ENCODE measurements around the gene ARMH3.
A peak's percentile ranks its signal among the peaks of the same experiment; 100 is the strongest.
"Not testable (repeated sequence)": the region's sequence is repeated elsewhere in the genome, so short reads cannot be mapped to it uniquely, and the experiment has no call there.

Gene ARMH3

DNA sequence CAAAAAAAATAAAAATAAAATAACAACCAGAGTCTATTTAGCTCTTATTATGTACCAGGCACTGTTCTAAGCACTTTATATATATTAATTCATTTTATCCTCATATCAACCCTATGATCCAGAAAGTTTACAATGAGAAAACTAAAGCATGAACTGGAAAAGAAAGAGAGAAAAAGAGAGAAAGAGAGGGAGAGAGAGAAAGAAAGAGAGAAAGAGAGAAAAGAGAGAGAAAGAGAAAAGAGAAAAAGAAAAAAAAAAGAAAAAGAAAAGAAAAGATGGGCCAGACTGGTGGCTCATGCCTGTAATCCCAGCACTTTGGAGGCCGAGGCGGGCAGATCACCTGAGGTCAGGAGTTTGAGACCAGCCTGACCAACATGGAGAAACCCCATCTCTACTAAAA is 9.9 kb downstream of the ARMH3 start:
- DNase-seq (ENCODE audit: low spot score) = no peak

DNA sequence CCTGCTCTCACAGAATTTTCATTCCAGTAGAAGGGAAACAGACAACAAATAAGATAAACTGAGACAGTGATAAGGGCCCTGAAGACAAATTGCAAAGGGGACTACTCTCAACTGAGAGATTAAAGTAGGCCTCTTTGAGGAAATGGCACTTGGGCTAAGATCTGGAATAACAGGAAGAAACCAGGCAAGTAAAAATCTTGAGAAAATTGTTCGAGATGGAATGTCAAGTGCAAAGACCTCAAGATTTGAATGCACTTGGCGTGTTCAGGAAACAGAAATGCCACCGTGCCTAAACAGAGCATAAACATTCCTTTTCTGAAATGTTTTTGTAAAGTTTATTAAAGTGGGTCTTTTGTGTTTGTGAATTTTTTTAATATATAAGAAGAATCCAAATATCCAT is 10.7 kb downstream of the ARMH3 start:
- no peak for DNase-seq (ENCODE audit: low spot score)

DNA sequence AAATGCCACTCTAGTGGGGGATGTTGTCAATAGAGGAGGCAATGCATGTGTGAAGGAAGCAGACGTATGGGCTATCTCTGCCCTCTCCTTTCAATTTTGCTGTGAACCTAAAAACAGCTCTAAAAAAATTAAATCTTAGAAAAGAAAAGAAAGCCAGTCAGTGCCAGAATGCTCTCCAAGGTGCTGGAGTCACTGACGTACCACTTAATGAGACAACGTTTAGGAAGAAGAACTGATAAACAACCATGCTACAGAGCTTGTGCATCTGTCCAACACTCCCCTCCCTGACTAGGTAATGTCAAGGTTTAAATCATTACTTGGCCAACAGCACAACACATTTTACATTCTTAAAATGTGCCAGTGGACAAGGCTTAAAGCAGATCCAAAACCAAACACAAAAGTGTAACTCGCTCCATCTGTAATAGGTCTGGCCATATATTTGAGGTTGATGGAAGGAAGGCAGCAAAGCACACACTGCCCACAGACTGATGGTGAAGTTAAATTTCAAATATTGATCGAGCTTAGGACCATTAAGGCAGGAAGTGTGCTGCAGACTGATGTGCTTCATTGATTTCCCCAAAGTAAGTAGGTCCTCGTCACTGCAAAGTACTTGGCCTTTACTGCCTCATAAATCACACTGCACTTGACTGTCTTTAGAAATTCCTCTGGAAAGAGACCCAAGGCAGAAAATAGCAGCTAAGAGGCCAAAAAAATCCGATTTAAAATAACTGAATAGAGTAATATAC is 15.5 kb downstream of the ARMH3 start:
- no peak for DNase-seq (ENCODE audit: low spot score)

DNA sequence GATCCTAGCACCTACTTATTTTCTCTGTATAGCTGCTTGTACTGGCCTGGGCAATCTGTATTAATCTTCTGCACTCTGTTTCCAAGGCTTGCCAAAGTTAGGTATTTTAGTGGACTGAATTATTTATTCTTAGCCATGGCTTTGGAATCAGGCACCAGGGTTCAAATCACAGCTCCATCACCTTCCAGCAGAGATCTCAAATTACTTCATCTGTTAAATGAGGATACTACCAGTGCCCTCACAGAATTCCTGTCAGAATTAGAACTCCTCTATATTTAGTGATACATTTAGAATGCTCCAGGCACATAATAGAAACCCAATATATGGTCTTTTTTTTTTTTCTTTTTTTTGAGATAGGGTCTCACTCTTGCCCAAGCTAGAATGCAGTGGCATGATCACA is 17.6 kb downstream of the ARMH3 start:
- no peak for DNase-seq (ENCODE audit: low spot score)

DNA sequence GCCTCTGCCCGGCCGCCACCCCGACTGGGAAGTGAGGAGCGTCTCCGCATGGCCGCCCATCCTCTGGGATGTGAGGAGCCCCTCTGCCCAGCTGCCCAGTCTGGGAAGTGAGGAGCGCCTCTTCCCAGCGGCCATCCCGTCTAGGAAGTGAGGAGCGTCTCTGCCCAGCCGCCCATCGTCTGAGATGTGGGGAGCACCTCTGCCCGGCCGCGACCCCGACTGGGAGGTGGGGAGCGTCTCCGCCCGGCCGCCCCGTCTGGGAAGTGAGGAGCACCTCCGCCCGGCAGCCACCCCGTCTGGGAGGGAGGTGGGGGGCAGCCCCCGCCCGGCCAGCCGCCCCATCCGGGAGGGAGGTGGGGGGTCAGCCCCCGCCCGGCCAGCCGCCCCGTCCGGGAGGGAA is 20.2 kb downstream of the ARMH3 start:
- not testable (repeated sequence) for DNase-seq (ENCODE audit: low spot score)

DNA sequence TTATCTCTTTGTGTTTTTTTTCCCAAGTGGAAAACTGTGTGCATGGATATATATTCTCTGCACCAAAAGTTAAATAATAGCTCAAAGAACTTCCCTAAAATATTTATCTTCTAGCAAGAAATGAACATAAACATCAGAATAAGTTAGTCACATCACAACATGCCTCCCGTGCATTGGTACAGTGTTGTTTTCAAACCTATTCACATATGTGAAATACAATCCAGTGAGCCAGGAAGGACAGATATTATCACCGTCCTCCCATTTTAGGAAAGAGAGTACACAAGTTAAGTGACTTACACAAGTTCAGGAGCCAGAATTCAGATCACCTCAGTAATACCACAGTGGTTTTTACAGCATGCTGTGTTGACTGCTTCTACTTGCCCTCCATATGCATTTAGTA is 22.2 kb downstream of the ARMH3 start:
- no peak for DNase-seq (ENCODE audit: low spot score)

DNA sequence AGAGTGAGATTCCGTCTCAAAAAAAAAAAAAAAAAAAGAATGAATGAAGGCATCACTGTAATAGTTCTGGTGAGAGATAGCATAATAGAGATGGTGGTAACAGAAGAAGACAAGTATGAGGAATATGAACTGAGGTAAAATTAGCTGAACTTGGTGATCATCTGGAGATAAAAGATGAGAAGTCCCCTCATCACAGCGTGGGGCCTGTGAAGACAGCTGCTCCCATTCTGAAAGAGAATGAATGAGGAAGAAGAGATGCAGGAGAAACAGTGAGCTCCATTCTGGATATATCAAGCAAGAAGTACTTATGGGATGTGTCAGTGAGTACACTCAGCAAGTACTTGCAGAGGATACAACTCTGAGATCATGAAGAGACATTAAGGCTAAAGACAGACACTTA is 28.7 kb downstream of the ARMH3 start:
- DNase-seq (ENCODE audit: low spot score) = no peak

DNA sequence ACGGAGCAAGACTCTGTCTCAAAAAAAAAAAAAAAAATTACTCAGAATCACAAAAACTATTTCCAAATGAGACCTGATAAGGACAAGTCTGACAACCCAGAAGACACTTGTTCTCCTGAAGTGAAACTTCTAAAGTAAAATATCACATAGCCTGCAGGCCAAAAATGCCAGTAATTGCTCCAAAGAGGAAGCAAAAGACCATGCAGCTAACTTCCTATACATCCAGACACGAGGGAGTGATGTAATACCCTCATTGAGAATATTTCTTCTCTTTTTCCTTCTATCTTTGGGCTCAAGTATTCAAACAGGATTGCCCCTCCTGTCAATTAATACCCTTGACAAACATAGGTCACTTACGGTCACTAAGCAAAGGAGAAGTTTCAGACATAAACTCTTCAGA is 31.2 kb downstream of the ARMH3 start:
- no peak for DNase-seq (ENCODE audit: low spot score)

DNA sequence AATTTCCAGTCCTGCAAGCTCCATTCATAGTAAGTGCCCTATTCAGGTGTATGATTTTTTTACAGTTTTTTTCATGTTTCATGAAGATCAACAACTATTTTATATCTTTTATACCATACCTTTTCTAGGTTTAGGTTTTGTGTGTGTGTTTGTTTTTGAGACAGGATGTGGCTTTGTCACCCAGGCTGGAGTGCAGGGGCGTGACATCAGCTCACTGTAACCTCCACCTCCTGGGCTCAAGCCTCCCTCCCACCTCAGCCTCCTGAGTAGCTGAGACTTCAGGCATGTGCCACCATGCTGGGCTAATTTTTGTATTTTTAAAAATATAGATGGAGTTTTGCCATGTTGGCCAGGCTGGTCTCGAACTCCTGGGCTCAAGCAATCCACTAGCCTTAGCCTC is 35.0 kb downstream of the ARMH3 start:
- no peak for DNase-seq (ENCODE audit: low spot score)

DNA sequence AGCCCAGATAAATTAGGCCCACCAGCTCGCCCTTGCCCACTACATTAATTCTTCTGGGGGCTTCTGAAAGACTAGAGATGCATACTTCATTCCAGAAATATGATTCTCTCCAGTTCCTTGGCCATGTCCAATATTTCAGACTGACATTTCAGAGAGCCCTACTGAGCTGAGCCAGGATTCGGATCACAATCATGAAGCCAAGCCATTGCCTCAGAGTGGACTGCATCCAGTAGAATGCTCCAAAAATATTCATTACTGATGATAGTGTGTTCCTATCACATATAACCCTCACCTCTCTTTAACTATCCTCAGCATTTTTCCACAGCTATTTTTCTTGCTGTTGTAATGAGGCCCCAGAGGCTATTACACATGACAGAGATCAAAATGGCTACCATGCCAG is 38.7 kb downstream of the ARMH3 start:
- no peak for DNase-seq (ENCODE audit: low spot score)

DNA sequence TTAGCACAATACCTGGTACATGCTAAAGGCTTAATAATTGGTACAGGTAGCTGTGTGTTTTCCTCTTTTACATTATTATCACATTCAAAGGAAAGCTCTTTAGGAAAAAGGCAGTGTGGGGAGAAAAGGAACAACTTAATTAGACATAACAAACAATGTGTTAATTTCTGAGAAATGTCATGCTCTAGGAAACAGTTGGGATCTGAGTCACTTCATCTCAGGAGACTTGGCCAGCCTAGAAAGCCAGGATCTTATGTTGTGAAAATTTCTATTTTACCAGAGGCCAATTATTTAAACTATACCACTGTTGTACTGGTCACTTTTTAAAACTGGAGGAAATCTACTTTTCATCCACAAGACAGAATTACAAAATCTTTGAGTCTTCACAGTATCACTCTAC is 39.6 kb downstream of the ARMH3 start:
- DNase-seq (ENCODE audit: low spot score) = no peak

DNA sequence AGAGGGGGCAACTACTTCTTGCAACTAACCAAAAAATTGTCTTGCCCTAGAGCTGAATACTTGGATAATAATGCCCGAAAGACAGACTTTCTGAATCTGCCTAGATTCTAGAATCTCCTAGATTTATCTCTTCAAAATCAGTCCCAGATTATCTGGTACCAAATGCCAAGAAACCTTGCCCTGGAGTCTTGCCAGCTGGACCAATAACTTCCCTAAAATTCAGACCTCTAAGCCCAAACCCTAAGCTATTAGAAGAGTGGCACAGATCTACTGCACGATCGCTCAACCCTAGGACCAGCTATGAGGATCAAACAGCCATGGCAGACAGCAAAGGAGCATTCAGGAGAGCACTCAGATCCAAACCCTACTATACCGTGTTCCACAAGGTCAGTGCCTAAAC is 45.0 kb downstream of the ARMH3 start:
- no peak for DNase-seq (ENCODE audit: low spot score)

DNA sequence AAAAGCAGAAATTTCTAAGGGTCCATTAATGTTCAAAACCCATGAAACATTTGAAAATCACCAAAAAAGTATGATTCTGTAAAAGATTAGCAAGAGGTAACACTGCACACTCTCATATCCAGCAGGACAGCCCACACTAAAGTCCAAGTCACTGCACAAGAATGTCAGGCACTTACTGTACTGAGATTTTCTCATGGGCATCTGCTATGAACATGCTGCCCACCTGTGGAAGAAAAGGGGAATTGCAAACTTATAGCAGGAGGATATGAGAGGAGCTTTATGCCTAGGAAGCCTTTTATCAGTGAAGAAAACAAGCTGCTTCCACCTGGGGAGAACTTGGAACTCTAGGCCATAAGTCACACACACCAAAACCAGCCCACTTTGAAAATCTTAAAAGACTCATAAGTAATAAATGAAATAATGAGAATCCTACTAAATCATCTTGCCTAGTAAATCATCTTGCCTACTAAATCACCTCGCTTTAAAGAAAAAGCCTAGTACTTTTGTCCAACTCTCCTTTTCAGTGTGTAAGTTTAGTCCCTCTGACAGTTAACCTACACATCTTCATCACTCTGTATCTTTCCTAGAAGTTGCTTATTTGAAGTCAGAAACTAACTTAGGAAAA is 46.1 kb downstream of the ARMH3 start:
- peak; percentile 83 for DNase-seq (ENCODE audit: low spot score)

DNA sequence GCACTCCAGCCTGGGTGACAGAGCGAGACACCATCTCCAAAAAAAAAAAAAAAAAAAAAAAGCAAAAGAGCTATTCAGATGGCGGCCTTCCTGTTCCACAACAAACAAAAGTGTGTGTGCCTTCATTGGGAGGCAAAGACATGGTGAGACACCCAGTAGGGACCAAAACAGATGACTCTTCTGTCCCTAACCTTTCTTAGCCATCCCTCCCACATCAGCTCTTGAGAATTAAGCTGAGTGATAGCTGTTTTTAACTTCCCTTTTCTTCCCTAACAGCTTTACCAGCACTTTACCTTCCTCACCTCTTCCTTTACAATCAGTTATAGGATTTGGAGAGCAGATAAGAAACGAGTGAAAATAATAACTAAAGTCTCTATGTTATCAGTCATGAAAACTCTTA is 48.2 kb downstream of the ARMH3 start:
- no peak for DNase-seq (ENCODE audit: low spot score)

DNA sequence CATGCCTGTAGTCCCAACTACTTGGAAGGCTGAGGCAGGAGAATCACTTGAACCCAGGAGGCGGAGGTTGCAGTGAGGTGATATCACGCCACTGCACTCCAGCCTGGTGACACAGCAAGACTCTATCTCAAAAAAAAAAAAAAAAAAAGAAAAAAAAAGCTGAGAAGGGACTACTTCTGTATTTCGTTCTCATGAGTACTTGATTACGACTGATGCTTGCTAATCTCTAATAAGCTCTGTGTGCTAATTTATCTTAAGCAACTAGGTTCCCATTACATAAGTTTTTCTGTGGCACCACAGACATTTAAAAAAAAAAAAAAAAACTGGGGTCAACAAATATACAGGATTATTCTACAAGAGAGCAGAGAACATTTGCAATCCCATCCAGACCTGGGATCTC is 48.9 kb downstream of the ARMH3 start:
- peak; percentile 67 for DNase-seq (ENCODE audit: low spot score)

DNA sequence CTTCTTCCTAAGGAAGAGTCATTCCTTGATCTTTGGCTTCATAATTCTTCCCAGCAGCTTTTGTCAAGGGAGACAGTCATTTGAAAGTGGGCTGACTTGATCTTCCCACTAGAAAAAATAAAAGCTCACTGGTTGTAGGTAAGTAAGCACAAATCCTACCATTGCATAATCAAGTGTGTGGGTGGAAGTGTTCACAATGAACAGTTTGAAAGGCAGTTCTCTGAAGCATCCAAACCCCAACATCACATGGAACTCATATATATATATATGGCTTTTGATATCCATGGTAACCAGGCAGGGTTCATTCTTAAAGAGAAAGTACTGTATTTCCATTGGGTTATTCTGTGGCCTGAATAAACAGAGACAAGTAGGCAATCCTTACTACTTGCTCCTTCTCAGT is 51.6 kb downstream of the ARMH3 start:
- no peak for DNase-seq (ENCODE audit: low spot score)

DNA sequence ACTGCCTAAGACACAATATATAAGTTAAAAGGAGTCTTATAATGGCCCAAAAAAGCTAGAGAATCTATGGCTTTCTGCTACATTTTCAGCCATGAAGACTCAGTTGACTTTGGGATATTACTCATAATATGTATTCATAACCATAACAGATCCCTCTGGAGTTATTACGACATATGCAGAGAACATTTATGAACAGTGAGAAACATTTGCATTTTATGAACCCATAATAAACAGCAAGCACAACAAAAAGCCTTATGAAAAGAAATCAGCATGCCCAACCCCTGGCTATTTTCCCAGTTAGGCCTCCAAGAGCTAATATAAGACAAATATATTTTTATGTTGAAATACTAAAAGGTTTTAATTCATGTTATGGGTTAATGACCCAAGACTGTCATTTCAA is 52.4 kb downstream of the ARMH3 start:
- no peak for DNase-seq (ENCODE audit: low spot score)

DNA sequence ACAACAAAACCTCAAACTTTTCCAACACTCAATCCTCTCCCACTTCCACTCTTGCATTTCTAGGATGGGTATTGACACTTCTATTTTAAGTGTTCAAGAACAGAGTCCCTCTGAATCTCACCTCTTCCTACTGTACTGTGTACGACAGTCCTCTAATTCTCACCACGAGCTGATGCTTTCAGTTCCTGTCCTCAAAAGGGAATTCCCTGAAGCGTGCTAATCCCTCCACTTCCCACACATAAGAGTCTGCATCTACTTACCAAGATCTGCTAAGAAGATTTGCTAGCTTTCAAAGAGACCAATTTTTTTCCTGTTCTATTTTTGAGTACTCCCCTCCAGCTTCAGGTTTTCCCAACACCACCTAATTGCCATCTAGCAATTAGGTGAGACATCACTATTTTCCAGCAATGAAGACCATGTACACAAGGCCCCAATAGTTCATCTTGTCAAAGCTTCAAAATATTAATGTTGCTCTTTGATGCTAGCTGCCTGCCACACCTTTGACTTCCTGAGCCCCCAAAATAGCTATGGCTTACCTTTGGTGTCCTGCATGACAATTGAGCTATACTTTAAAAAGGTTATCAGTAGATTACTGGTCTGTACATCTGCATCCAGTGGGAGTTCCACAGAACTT is 54.4 kb downstream of the ARMH3 start:
- no peak for DNase-seq (ENCODE audit: low spot score)

DNA sequence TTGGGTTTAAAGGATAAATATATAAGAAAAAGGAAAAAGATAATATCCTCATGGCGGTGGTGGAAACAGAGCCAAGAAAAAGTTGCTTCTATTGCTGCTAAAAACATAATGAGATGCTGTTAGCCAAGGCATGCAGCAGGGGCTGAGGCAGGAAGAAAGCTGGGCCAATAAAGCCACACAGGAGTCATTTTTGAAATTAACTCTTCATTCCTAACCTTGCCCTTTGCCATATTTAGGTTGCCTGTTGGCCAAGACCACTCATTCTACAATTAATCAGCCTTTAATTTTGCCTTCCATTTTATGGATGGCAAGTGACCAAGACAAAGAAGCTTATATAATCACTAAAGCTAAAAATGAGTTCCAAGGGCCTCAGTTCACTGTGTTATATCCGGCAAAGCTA is 58.2 kb downstream of the ARMH3 start:
- no peak for DNase-seq (ENCODE audit: low spot score)

DNA sequence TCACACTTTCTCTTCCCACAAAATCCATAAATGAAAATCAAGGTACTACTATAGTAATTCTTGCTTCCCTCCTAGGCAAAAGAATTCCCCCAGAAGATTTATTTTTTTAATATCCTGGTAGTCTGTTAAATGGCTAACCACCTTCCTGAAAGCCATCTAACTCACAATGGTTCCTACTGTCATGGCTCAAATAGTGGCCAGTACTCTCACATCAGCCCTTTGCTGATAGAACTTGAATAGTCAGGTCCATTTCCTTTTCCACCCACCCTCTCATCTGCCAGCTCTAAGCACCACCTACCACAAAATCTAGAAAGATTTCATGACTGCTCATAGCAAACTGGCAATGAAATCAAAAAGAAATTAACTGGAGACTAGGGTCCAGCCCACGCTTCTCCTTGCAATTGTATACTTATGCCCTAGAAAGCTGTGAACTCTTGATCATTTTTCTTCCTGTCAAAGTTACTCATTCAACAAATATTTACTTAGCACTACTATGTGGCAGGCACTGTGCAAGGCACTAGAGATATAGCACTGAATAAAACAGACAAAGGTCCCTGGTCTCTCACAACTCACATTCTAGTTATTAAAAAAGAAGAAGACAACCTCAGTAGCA is 60.4 kb downstream of the ARMH3 start:
- no peak for DNase-seq (ENCODE audit: low spot score)

DNA sequence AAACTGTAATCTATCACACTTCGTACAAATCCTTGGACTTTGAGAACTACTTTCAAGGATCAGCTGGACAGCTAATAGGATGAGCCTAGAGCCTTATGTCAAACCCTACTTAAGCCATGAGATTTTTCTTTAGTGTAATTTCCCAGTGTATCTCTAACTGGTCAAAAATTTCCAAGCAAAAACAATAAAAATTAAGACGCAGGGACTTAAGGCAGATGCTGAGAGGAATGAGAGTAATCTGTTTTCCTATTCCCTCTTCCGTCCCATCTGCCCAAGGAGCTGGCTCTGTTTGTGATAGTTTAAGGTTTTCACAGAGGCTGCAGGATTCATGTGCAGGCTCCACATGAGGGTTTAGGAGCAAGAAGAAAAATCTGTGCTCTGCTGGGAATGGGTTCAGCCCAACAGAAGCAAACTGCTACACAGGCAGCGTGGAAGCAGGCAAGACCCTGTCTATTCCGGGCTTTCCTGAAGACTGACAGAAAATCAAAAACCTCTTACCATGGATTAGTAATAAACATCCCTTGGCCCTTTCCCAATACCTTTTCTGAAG is 62.2 kb downstream of the ARMH3 start:
- DNase-seq (ENCODE audit: low spot score) = no peak

DNA sequence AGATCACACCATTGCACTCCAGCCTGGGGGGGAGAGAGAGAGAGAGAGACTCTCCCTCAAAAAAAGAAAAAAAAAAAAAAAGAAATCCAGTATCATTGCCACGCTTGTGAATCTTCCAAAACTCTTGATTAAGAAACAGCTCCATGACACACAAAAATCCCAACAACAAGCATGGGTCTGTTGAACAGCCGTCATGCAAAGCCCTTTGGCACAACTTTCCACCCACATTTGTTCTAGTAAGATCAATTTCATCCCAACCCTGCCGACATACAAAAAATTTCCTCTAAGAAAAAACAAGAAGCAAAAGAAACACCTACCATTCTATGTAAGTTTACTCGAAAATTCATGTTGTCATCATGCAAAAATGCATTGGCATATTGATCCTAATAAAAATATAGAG is 62.8 kb downstream of the ARMH3 start:
- no peak for DNase-seq (ENCODE audit: low spot score)

DNA sequence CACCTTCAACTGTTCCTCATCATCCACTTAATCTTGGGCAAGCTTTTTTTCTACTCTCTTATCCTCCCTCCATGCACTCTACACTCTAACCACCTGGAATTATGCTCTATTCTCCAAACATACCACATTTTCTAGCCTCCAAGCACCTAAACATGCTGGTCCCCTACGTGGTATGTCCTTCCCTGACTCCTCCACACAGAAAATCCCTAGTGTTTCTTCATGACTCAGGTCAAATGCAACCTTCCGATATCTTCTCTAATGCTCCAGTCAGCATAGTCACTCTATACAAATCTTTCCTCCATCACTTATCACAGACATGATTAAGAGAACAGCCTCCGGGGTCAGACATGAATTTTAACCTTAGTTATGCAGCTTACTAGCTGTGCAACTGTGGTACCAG is 68.8 kb downstream of the ARMH3 start:
- no peak for DNase-seq (ENCODE audit: low spot score)
